ENCODE measurements around the gene DBNDD1.
A peak's percentile ranks its signal among the peaks of the same experiment; 100 is the strongest.

DBNDD1 gene

DNA sequence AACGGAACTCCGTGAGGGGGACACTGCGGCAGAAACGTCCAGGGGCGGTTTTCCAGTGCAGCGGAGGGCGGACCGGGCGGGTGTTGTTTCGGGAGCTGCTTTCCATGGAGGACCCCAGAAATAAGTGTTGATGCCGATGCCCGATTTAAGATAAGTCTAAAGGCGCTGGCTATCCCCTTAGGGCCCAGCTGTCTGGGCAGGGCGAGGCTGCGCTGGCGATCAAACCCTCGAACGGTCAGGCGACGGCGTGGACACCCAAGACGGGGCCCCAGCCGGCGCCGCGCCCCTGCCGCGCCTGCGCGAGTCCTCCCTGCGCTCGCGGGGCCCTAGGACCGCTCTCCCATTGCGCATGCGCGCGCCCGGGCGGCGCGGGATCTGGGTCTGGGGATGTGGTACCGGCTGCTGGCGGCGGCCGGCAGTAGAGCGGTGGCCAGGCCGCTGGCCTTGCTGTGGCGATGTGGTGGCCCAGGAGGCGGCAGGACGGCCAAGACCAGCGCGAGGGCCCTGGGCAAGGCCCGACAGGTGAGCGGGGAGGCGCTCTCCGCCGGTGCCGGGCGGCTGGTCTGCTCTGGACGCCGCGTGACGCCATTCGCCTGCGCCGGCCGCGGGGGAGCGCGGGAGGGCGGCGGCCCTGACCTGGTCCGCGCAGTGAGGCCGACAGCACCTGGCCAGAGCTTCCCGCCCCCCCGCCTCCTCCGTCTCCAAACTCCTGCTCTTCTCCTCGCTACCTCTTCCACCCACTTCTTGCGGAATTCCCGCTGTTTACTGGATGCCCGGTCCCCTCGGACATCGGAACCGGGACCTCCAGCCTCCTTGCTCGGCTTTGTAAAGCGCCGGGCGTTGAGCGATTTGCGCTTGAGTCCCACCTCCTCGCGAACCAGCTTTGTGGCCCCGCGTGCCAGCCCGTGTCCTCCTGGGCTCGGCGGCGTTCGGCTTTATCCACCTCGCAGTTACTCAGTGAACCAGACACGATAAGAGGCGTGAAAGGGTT, 46.7 kb downstream of the DBNDD1 start (continued):
- TF ChIP-seq ZNF302 (tag by site-specific recombination; IDR thresholded peaks at IDR 0.05; ENCODE audit: low read depth) = no peak
- peak; percentile 8; the same call in 1 of the 2 replicates for TF ChIP-seq ZNF398 (tag by site-specific recombination; IDR thresholded peaks at IDR 0.05)
- TF ChIP-seq, protein P1, sequence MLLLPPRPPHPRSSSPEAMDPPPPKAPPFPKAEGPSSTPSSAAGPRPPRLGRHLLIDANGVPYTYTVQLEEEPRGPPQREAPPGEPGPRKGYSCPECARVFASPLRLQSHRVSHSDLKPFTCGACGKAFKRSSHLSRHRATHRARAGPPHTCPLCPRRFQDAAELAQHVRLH (tag by site-specific recombination; IDR thresholded peaks at IDR 0.05) = peak; percentile 50
- TF ChIP-seq ZNF2 (tag by site-specific recombination; IDR thresholded peaks at IDR 0.05) = peak; percentile 46; the same call in 1 of the 2 replicates
- TF ChIP-seq, protein P2, sequence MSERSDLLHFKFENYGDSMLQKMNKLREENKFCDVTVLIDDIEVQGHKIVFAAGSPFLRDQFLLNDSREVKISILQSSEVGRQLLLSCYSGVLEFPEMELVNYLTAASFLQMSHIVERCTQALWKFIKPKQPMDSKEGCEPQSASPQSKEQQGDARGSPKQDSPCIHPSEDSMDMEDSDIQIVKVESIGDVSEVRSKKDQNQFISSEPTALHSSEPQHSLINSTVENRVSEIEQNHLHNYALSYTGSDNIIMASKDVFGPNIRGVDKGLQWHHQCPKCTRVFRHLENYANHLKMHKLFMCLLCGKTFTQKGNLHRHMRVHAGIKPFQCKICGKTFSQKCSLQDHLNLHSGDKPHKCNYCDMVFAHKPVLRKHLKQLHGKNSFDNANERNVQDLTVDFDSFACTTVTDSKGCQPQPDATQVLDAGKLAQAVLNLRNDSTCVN (tag by site-specific recombination; optimal IDR thresholded peaks at IDR 0.05) = peak; percentile 82
- peak; percentile 72 for TF ChIP-seq ZXDB (tag by site-specific recombination; IDR thresholded peaks at IDR 0.05)
- TF ChIP-seq ZNF311 (tag by site-specific recombination; IDR thresholded peaks at IDR 0.05; ENCODE audit: borderline replicate concordance) = no peak
- TF ChIP-seq ZNF121 (tag by site-specific recombination; IDR thresholded peaks at IDR 0.05) = peak; percentile 60; the same call in 1 of the 2 replicates
- TF ChIP-seq ZNF777 (tag by site-specific recombination; IDR thresholded peaks at IDR 0.05; ENCODE audit: borderline replicate concordance) = no peak
- TF ChIP-seq ZEB2 (tag by site-specific recombination; IDR thresholded peaks at IDR 0.05) = peak; percentile 48; the same call in 1 of the 2 replicates
- no peak for TF ChIP-seq ZNF16 (tag by site-specific recombination; IDR thresholded peaks at IDR 0.05; ENCODE audit: low read depth)
- TF ChIP-seq KLF9 (tag by site-specific recombination; IDR thresholded peaks at IDR 0.05; ENCODE audit: low read depth) = peak; percentile 71; the same call in 1 of the 2 replicates
- peak; percentile 38; the same call in 1 of the 2 replicates for TF ChIP-seq SP2 (tag by site-specific recombination; IDR thresholded peaks at IDR 0.05)
- peak; percentile 70 for TF ChIP-seq ZNF660 (tag by site-specific recombination; IDR thresholded peaks at IDR 0.05)
- TF ChIP-seq, protein P3, sequence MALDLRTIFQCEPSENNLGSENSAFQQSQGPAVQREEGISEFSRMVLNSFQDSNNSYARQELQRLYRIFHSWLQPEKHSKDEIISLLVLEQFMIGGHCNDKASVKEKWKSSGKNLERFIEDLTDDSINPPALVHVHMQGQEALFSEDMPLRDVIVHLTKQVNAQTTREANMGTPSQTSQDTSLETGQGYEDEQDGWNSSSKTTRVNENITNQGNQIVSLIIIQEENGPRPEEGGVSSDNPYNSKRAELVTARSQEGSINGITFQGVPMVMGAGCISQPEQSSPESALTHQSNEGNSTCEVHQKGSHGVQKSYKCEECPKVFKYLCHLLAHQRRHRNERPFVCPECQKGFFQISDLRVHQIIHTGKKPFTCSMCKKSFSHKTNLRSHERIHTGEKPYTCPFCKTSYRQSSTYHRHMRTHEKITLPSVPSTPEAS (tag by site-specific recombination; IDR thresholded peaks at IDR 0.05) = no peak
- TF ChIP-seq KLF16 (tag by site-specific recombination; IDR thresholded peaks at IDR 0.05) = peak; percentile 88; the same call in 1 of the 2 replicates
- TF ChIP-seq, protein P4, sequence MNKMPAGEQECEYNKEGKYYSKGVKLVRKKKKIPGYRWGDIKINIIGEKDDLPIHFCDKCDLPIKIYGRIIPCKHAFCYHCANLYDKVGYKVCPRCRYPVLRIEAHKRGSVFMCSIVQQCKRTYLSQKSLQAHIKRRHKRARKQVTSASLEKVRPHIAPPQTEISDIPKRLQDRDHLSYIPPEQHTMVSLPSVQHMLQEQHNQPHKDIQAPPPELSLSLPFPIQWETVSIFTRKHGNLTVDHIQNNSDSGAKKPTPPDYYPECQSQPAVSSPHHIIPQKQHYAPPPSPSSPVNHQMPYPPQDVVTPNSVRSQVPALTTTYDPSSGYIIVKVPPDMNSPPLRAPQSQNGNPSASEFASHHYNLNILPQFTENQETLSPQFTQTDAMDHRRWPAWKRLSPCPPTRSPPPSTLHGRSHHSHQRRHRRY (tag by site-specific recombination; IDR thresholded peaks at IDR 0.05) = peak; percentile 71; the same call in 1 of the 2 replicates
- TF ChIP-seq ZNF843 (tag by site-specific recombination; IDR thresholded peaks at IDR 0.05) = peak; percentile 67
- TF ChIP-seq ZNF677 (tag by site-specific recombination; IDR thresholded peaks at IDR 0.05) = 0 out of 2 replicates have a peak, but pooled peaks have one; percentile 5
- TF ChIP-seq SCRT1 (tag by site-specific recombination; IDR thresholded peaks at IDR 0.05; ENCODE audit: borderline replicate concordance) = no peak
- TF ChIP-seq, protein P5, sequence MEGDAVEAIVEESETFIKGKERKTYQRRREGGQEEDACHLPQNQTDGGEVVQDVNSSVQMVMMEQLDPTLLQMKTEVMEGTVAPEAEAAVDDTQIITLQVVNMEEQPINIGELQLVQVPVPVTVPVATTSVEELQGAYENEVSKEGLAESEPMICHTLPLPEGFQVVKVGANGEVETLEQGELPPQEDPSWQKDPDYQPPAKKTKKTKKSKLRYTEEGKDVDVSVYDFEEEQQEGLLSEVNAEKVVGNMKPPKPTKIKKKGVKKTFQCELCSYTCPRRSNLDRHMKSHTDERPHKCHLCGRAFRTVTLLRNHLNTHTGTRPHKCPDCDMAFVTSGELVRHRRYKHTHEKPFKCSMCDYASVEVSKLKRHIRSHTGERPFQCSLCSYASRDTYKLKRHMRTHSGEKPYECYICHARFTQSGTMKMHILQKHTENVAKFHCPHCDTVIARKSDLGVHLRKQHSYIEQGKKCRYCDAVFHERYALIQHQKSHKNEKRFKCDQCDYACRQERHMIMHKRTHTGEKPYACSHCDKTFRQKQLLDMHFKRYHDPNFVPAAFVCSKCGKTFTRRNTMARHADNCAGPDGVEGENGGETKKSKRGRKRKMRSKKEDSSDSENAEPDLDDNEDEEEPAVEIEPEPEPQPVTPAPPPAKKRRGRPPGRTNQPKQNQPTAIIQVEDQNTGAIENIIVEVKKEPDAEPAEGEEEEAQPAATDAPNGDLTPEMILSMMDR (tag by site-specific recombination; IDR thresholded peaks at IDR 0.05) = peak; percentile 77
- 0 out of 2 replicates have a peak, but pooled peaks have one; percentile 39 for TF ChIP-seq ZNF561 (tag by site-specific recombination; IDR thresholded peaks at IDR 0.05; ENCODE audit: borderline replicate concordance)
- peak; percentile 61 for TF ChIP-seq ZBTB17 (tag by site-specific recombination; IDR thresholded peaks at IDR 0.05)
- peak; percentile 60; the same call in 1 of the 2 replicates for TF ChIP-seq KLF10 (tag by site-specific recombination; IDR thresholded peaks at IDR 0.05)
- peak; percentile 54; the same call in 1 of the 2 replicates for TF ChIP-seq ZNF692 (tag by site-specific recombination; IDR thresholded peaks at IDR 0.05)

Measured in HEK293 (cell line).